Ishikawa (cell line): Measurements from ENCODE around the gene CELF2.

ENCODE experiments used
- EGR1 ChIP-seq: IDR thresholded peaks from 2 replicates; pipeline ENCODE4 v1.6.1; 2012
- REST ChIP-seq: IDR thresholded peaks from 2 replicates; pipeline ENCODE4 v1.6.1; 2012; ENCODE audit warnings: low read depth, mild to moderate bottlenecking
- TEAD4 ChIP-seq: IDR thresholded peaks from 2 replicates; pipeline ENCODE4 v1.6.1; 2012
- TF ChIP-seq, protein P1 (sequence below): IDR thresholded peaks from 2 replicates; pipeline ENCODE4 v1.6.1; 2012

- TF ChIP-seq REST (no peak), TEAD4 (no peak), EGR1 (no peak)
- TF ChIP-seq, protein P1, sequence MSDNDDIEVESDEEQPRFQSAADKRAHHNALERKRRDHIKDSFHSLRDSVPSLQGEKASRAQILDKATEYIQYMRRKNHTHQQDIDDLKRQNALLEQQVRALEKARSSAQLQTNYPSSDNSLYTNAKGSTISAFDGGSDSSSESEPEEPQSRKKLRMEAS = no peak
Measured at GRCh38 chr10:11004144-11005077, 13.3 kb upstream of the CELF2 start.
